ENCODE measurements around the gene ZNF77. TPM values are rescaled to one million over a fixed set of nuclear protein-coding genes. Genes with fewer than 3 reads are reported as not detected.

Gene ZNF77
- total and polyA plus RNA-seq, 2 donors from 2014 or later, result 2.4 to 5.1 TPM

GRCh38 chr19:2950286-2951124 lies 5.7 kb upstream of the ZNF77 start:
- H3K36me3 ChIP-seq (ENCODE audit: control insufficient read depth in 2 of 3, insufficient read depth in 3 of 3, low read length in 3 of 3), result no peaks in the 10 kb centered on the region
- DNase-seq (peak; percentile 100), FAIRE-seq (peak; percentile 99)
- TF ChIP-seq, protein P1, sequence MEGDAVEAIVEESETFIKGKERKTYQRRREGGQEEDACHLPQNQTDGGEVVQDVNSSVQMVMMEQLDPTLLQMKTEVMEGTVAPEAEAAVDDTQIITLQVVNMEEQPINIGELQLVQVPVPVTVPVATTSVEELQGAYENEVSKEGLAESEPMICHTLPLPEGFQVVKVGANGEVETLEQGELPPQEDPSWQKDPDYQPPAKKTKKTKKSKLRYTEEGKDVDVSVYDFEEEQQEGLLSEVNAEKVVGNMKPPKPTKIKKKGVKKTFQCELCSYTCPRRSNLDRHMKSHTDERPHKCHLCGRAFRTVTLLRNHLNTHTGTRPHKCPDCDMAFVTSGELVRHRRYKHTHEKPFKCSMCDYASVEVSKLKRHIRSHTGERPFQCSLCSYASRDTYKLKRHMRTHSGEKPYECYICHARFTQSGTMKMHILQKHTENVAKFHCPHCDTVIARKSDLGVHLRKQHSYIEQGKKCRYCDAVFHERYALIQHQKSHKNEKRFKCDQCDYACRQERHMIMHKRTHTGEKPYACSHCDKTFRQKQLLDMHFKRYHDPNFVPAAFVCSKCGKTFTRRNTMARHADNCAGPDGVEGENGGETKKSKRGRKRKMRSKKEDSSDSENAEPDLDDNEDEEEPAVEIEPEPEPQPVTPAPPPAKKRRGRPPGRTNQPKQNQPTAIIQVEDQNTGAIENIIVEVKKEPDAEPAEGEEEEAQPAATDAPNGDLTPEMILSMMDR (IDR thresholded peaks at IDR 0.05; ENCODE audit: borderline replicate concordance, extremely low read depth, insufficient read depth), result peak; percentile 1
- H3K27ac ChIP-seq (ENCODE audit: low read depth in 2 of 2, low read length in 2 of 2), result peak overlapping the region; percentile 96 to 100
- intact Hi-C loops (cut with DNase I), result no loop called here
- peaks cover 0 to 11% (median 3%) of the 10 kb centered on the region in 3 donors for H3K4me1 ChIP-seq (ENCODE audit: control insufficient read depth in 2 of 3, insufficient read depth in 2 of 3, low read depth in 1 of 3, low read length in 3 of 3)
- H3K27me3 ChIP-seq (ENCODE audit: control insufficient read depth, insufficient read depth, low read length), result no peaks in the 10 kb centered on the region
- H3K9ac ChIP-seq (ENCODE audit: low read length in 3 of 3), result peak overlapping the region; percentile 79 to 96 (median 89)
- peak overlapping the region; percentile 89 to 96 (median 94) for H3K4me3 ChIP-seq (ENCODE audit: low read length in 3 of 3)
- no peaks in the 10 kb centered on the region for H3K9me3 ChIP-seq (ENCODE audit: control insufficient read depth in 2 of 3, insufficient read depth in 1 of 3, low read length in 3 of 3)

DNA sequence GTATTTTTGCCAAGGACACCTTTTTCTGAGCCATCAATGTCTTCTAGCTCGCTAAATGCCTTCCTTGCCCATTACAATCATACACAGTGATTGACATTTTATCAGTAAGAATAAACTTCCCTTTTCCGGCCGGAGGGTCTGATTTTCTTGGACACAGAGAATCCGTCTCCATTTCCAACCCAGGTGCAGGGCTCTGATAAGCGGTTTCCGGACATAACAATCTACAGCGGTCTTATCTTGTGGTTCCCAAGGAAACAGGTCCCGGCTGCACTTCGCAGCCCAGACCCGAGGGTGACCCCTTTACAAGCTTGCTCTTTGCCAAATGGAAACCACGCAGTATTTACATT lies 5.1 kb upstream of the ZNF77 start:
- intact Hi-C loops (cut with DNase I), result no loop called here
- Histone ChIP-seq H3K9me3 (ENCODE audit: control insufficient read depth in 2 of 3, insufficient read depth in 1 of 3, low read length in 3 of 3) (no peaks in the 10 kb centered on the region), H3K27ac (ENCODE audit: low read depth in 2 of 2, low read length in 2 of 2) (peak overlapping the region; percentile 96 to 100), H3K36me3 (ENCODE audit: control insufficient read depth in 2 of 3, insufficient read depth in 3 of 3, low read length in 3 of 3) (no peaks in the 10 kb centered on the region), H3K4me1 (ENCODE audit: control insufficient read depth in 2 of 3, insufficient read depth in 2 of 3, low read depth in 1 of 3, low read length in 3 of 3) (peaks cover 0 to 11% (median 3%) of the 10 kb centered on the region in 3 donors), H3K9ac (ENCODE audit: low read length in 3 of 3) (peak overlapping the region; percentile 79 to 96 (median 89)), H3K27me3 (ENCODE audit: control insufficient read depth, insufficient read depth, low read length) (no peaks in the 10 kb centered on the region), H3K4me3 (ENCODE audit: low read length in 3 of 3) (peak overlapping the region; percentile 89 to 96 (median 94))
- TF ChIP-seq, protein P1 (IDR thresholded peaks at IDR 0.05; ENCODE audit: borderline replicate concordance, extremely low read depth, insufficient read depth), result no peak
- no peak for FAIRE-seq
- DNase-seq, result peak in 2 of 5 donors; percentile 42 to 85

- Histone ChIP-seq H3K4me1 (ENCODE audit: control insufficient read depth in 2 of 3, insufficient read depth in 2 of 3, low read depth in 1 of 3, low read length in 3 of 3) (peaks cover 0 to 14% (median 0%) of the 10 kb centered on the region in 3 donors), H3K27ac (ENCODE audit: low read depth in 2 of 2, low read length in 2 of 2) (peak overlapping the region; percentile 94 to 98), H3K4me3 (ENCODE audit: low read length in 3 of 3) (peak overlapping the region; percentile 74 to 92 (median 77)), H3K27me3 (ENCODE audit: control insufficient read depth, insufficient read depth, low read length) (no peaks in the 10 kb centered on the region), H3K9ac (ENCODE audit: low read length in 3 of 3) (peak overlapping the region; percentile 54 to 85 (median 69)), H3K36me3 (ENCODE audit: control insufficient read depth in 2 of 3, insufficient read depth in 3 of 3, low read length in 3 of 3) (no peaks in the 10 kb centered on the region), H3K9me3 (ENCODE audit: control insufficient read depth in 2 of 3, insufficient read depth in 1 of 3, low read length in 3 of 3) (no peaks in the 10 kb centered on the region)
- DNase-seq (no peak), FAIRE-seq (no peak)
- intact Hi-C loops (cut with DNase I), result no loop called here
- TF ChIP-seq, protein P1 (IDR thresholded peaks at IDR 0.05; ENCODE audit: borderline replicate concordance, extremely low read depth, insufficient read depth), result no peak
These were observed 909 bp upstream of the ZNF77 start for GRCh38 chr19:2945575-2946184.
